Activated effector memory CD4-positive, alpha-beta T cell treated with Interleukin-2 at 50 U/mL for 16 hours (primary cell): ENCODE results near the gene RELB.
"Not testable (repeated sequence)": the region's sequence is repeated elsewhere in the genome, so short reads cannot be mapped to it uniquely, and the experiment has no call there.

Experiments
- DNase-seq: peaks from one replicate; pipeline ENCODE4 v3.0.0-alpha.2; 2020

RELB gene, protein sequence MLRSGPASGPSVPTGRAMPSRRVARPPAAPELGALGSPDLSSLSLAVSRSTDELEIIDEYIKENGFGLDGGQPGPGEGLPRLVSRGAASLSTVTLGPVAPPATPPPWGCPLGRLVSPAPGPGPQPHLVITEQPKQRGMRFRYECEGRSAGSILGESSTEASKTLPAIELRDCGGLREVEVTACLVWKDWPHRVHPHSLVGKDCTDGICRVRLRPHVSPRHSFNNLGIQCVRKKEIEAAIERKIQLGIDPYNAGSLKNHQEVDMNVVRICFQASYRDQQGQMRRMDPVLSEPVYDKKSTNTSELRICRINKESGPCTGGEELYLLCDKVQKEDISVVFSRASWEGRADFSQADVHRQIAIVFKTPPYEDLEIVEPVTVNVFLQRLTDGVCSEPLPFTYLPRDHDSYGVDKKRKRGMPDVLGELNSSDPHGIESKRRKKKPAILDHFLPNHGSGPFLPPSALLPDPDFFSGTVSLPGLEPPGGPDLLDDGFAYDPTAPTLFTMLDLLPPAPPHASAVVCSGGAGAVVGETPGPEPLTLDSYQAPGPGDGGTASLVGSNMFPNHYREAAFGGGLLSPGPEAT

DNA sequence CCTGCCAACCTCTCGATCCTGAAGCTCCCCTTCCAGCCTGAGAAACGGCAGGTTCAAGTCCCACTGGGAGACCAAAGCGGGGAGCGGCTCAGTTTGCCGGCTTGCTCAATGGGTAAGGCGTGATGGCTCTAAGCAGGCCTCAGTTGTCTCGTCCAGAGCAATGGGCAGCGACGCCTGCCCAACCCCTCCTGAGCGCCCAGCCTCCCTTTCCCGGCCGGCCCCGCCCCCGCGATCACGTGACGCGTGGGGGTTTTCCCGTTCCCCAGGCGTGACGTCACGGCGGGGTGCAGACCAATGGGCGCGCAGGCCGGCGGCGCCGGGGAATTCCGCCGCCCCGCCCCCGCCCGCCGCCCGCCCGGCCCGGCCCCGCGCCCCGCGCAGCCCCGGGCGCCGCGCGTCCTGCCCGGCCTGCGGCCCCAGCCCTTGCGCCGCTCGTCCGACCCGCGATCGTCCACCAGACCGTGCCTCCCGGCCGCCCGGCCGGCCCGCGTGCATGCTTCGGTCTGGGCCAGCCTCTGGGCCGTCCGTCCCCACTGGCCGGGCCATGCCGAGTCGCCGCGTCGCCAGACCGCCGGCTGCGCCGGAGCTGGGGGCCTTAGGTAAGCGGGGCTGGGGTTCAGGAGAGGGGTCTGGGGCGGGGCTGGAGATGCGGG, at the start of gene RELB:
Gene RELB (plus strand): TSS at position 378 of the 653 bp plus-strand sequence. CDS start 116 bp downstream, at position 494.
- peak; percentile 90 for DNase-seq

DNA sequence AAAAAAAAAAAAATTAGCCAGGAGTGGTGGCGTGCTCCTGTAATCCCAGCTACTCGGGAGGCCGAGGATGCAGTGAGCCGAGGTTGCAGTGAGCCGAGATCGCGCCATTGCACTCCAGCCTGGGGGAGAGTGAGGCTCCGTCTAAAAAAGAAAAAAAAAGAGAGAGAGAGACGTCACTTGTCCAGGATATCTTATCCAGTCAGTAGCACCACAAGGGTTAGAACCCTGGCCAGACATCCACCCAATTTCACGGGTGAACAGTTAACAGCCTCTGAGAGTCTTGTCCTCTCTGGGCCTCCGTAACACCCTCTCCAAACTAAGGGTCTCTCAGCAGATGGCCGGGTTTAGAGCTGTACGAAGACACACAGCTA, 47.0 kb upstream of the RELB start:
- no peak for DNase-seq

DNA sequence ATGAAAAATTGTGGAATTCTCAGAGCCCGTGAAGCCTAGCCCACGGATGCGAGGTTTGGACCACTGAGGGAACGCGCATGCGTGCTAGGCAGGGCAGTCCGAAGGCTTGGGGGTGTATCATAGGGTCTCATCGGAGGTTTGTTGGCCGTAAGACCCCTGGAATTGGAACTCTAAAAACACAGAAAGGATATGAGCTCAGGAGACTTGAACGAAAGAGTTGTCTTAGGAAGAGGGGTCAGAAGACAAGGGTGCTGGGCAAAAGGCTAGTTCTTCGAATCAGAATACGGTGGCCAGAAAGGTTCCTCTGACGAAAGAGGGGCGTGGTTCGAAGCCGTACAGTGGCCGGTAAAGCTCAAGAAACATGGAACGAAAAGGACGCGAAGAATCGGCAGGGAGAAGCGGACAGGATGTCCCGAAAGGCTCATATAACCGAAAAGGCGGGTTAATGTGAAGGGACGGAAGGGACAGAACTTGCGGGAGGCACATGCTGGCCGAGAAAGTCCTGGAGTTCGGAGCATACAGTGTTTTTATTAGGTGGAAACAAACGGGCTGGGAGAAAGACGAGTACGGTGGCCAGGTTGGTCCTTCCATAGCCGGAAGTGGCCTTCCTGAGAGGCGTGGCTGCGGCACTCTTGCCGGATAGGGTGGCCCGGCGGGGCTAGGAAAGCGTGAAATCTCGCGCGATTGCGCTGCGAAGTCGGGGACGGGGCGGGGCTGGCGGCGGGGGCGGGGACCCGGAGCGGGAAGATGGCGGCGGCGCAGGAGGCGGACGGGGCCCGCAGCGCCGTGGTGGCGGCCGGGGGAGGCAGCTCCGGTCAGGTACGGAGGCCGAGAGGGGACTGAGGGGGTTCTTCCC, 46.4 kb upstream of the RELB start, which contains the start of gene CLPTM1:
Gene CLPTM1 (plus strand): TSS at position 732 of the 856 bp plus-strand sequence. CDS start 16 bp downstream, at position 748.
- peak; percentile 92 for DNase-seq

DNA sequence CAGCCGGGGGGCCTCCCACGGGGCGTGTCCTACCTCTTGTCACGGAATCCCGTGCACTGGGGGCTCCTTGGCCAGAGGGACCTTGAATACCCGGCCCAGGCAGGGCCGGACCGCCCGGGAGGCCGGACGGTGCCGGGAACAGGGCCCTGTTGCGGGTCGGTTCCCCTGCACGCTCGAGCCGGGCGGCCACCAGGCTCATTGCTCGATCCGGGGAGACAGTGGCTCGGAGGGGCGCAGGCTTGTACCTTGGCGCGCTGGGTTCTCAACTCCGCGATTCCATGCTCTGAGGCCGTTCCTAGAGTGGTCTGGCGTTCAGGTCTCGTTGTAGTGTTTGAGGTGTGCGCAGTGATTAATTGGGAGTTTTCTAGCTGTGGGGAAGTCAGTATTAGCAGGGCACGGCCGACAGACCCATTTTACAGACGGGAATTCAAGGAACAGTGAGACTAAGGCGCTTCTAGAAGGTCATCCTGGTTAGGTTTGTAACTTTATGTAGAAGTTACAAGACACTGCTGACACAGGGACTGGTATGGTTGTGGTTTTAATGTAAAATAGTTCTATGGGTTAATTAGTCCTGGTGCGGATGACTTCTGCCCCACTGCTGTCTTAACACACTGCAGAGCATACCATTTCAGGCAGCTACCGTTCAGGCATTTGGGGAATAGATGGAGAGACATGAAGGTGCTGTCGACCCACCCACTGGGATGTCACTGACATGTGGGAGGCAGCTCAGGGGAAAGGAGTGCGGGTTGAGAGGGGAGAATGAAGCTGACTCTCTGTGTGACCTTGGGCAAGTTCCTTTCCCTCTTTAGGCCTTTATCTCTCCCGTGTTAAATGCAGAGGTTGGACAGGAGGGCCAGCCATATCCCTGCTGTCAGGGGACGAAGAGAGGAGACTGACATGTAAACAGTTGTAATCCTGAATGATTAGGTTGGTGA, 45.5 kb upstream of the RELB start:
- DNase-seq, result no peak

DNA sequence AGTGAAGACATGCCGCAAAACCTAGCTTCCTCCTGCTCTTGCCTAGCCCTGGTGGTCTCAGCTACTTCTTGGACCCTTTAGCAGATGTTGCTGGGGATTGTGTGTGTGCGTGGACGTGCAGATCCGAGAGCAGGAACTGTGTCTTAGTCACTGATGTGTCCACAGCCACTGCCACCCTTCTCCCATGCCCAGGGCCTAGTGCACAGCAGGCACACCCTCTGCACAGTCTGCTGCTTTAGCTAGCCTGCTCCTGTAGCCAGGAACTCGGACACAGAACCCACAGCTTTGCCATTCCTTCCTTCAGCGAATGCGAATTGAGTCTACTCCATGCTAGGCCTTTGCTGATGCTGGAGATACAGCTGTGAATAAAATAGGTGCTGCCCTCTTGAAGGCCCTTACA, 43.7 kb upstream of the RELB start:
- DNase-seq, result no peak

DNA sequence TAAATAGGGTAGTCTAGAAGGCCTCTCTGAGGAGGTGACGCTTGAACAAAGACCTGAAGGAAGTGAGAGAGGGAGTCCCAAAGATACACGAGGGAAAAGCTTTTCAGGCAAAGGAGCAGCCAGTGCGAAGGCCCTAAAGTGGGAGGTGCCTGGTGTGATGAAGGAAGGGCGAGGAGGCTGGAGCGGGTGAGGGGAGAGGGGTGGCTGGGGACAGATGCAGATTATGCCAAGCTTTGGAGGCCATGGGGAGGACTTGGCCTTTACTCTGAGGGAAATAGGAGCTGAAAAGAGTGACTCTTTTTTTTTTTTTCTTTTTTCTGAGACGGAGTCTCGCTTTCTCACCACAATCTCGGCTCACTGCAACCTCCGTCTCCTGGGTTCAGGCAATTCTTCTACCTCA, 43.2 kb upstream of the RELB start:
- DNase-seq, result no peak

DNA sequence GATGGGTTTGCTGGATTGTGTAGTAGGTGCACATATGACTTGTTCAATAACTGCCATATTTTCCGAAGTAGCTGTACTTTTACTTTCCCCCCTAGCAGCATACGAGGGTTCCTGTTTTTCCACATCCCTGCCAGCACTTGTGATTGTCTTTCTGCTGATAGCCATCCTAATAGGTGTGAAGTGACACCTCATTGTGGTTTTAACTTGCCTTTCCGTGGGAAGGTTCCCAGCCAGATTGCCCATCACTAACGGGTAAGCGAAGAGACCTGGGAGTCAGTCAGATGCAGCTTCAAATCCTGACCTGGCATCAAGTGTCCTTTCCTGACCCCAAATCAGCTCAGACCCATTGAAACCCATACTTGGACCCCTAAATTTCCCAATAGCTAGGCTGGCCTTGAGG, 41.6 kb upstream of the RELB start:
- no peak for DNase-seq

DNA sequence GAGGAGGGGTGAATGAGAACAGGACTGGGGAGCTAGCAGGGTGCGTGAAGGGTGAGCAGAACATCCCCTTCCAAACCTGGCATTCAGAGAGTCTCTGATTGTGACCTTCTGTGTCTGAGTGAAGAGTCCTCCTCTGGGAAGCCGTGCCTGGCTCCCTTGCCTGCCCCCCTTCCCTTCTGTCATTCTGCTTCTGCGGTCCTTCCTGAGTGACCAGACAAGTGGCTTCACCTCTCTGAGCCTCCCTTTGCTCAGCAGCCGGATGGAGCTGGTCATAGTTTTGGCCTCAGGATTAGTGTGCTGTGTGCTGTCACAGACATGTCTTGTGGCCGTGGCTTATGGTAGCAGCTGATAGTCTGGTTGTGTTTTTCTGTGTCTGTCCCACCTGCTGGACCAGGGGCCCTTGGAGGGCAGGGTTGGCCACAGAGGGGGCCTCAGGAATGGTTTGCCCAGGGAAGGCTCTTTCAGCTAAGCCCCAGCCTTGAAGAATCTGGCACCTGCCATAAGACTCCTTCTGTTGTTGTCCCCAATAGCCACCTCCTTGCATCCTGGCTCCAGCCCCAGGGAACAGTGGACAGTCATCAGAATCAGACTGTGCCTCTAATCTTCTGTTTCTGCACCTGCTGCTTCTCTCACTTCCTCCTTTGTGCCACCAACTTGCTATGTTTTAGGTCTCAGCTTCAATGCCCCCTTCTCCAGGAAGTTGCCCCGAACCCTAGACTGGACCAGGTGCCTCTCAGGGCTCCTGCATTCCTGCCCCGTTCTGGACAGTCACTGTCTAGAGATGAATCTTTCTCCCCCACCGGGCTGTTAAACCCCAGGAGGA, 40.1 kb upstream of the RELB start:
- DNase-seq, result no peak

DNA sequence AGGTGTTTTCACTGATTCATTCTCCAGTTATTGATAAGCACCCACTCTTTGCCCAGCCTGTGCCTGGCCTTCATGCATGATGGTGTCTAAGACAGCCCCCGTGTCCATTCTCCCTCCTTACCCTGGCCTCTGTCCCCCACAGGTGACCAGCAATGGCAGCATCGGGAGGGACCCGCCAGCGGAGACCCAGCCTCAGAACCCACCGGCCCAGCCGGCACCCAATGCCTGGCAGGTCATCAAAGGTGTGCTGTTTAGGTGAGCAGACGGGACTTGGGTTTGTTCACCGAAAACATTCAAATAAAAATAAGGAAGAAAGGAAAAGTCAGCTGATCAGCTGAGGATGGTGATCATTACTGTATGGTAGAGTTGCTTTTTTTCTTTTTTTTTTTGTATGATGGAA, 39.4 kb upstream of the RELB start:
- DNase-seq, result no peak

DNA sequence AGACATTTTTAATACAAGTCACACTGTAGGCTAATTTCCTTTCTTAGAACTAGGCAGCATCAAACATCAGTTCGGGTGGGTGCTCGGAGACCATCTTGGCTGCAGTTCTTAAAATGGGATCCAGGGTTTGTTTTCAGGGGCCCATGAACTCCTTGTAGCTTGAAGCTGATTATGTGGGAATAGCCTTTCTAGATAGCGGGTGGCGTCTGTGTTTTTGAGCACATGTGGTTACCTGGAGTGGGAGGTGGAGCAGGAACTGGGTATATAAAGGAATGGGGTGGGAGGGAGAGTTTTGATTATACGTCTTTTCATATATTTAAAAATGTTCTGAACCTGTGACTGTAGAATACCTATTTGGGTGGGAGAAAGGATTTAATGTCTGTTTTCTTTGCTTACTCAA, 33.1 kb upstream of the RELB start:
- no peak for DNase-seq

DNA sequence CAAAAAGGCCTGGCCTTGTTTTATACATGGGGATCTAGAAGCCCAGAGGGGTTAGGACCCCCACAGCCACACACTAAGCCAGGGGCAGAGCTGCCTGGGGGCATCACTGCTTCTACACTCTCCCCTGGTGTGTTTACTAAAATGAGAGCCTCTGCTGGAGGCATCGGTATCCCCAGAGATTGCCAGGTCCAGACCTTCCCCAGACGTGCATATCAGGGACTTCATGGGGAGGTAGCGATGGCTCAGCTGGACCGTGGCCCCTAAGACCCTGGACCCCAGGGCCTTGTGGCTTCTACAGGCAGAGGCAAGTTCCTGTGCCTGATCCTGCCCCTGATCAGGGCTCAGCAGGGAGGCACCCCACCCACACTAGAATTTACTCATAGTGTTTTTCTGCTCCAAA, 32.6 kb upstream of the RELB start:
- no peak for DNase-seq

DNA sequence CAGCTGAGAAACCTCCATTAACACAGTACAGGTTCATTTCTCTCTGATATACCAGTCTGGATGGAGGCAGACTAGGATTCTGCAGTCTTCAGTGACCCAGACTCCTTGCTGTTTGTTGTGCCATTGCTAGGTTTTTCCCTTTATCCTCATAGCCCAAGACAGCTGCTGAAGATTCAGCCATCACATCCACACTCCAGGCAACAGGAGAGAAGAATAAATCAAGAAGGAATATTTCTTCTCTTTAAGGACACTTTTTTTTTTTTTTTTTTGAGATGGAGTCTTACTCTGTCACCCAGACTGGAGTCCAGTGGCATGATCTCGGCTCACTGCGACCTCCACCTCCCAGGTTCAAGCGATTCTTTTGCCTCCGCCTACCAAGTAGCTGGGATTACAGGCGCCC, 31.8 kb upstream of the RELB start:
- DNase-seq, result no peak

DNA sequence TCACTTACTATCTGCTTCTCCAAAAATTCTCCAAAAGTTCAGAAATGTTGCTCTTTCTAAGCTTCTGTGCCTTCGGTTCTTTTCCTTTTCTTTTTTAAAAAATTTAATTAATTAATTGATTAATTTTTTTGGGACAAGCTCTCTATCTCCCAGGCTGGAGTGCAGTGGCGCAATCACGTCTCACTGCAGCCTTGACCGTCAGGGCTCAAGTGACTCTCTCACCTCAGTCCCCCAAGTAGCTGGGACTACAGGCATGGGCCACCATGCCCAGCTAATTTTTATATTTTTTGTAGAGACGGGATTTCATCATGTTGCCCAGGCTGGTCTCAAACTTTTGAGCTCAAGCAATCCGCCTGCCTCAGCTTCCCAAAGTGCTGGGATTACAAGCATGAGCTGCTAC, 29.8 kb upstream of the RELB start:
- not testable (repeated sequence) for DNase-seq

DNA sequence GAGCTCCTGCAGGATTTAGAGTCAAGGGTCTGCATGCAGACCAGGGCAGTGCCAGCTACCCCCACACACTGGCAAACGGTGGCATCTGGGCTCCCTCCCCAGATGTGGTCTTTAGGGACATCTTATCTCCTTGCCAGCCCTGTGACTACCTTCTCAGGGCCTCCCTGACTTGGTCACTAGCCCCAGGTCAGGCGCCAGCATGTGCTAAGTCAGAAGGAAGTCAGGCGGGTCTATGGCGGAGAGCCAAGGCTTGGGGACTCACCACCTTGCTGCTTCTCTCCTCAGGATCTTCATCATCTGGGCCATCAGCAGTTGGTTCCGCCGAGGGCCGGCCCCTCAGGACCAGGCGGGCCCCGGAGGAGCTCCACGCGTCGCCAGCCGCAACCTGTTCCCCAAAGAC, 28.5 kb upstream of the RELB start:
- DNase-seq, result no peak

DNA sequence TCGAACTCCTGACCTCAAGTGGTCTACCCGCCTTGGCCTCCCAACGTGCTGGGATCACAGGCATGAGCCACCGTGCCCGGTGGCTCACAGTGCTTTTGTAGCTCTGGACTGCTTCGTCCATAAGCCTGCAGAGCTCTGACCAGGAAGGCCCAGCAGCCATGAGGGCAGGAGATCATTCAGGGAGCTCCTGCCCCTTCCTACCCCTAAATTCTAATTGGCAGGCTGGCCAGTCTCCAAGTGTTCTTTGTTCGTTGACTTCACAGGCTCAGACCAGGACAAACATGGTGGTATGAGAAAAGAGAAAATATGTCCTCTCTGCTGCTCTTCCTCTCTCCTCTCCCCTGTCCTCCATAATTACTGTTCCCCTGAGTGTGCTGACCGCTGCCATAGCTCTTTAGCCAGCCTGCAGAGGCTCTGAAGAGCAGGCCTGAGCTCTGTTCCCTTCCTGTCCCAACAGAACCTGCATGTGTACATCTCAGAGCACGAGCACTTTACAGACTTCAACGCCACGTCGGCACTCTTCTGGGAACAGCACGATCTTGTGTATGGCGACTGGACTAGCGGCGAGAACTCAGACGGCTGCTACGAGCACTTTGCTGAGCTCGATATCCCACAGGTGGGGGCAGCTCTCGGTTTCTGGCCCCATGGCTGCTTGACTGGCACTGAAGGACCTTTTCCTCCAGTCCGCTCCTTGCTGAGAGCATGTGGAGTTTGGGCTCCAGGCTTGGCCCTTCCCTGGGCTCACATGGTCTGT, 27.1 kb upstream of the RELB start:
- no peak for DNase-seq

DNA sequence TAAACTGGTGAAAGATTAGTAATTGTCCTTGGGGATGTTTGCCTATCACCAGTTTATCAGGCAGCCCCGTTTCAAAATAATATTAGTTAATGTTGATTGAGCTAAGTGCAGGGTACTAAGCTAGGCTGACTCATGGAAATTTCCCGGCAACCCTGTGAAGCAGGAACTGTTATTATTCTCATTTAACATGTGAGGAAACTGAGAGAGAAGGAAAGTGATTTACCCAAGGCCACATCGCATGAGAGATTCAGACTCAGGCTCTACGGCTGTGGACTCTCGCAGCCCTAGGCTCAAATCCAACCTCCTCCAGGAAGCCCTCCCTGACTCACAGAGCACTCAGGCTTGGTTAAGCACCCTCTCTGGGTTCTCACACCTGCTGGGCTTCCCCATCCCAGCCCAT, 26.4 kb upstream of the RELB start:
- DNase-seq, result no peak

DNA sequence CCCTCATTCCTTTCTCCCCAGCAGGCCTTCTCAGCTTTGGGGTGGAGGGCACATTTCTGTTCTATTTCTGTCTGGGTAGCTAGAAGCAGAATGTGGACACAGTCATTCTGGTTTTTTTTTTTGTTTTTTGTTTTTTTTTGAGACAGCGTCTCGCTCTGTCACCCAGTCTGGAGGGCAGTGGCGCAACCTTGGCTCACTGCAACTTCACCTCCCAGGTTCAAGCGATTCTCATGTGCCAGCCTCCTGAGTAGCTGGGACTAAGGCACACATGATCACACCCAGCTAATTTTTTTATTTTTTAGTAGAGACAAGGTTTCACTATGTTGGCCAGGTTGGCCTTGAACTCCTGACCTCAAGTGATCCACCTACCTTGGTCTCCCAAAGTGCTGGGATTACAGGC, 25.8 kb upstream of the RELB start:
- DNase-seq, result no peak

DNA sequence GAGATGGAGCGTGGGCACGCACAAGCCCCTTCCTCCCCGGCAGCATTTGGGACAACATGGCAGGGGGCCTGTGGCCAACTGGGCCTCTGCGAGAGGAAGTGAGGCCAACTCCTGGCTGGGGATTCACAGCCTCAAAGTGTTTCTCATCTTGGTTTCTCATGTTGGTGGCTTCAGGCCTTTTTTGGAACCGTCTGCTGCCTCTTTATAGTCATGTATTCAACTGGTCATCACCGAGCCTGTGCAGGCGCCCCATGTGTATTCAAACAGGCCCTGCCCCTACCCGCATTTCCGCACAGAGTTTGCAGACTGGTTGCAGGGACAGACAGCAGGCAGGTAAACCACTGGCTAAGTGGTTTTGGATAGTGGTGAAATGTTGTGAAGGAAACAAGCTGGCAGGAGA, 17.3 kb upstream of the RELB start:
- no peak for DNase-seq

DNA sequence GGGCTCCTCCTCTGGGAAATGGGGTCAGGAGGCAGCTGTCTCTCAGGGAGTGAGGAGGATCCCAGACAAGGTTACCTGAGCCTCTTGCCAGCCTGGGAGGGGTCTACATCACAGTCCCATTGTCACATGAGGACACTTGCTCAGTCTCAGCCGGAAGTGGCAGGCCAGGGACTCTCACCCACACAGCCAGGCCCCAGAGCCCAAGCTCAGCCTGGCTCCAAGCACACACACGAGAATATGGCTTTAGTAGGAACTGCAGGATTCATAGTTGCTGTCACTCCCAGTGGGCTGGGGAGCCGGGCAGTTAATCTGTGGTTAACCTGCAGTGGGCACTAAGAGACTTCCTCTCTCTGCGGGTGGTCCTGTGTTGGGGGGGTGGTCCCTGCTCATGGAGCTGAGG, 15.8 kb upstream of the RELB start:
- DNase-seq, result no peak

DNA sequence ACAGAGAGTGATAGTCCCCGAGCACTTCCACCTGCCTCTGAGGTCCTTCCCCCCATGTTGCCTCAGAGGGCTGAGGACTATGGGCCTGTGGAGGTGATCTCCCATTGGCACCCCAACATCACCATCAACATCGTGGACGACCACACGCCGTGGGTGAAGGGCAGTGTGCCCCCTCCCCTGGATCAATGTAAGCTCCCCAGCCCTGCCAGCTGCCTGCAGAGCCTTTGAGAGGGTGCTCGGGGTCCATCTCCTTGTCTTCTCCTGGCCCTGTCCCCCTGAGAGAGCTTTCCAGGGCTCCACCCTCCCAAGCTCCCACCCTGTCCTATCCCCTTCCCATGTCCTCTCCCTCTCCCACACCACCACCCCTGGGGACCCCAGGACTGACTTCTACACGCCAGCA, 14.9 kb upstream of the RELB start:
- DNase-seq, result no peak
